Neural progenitor cell (in vitro differentiated cells): ENCODE data around the gene B3GALT5.

ENCODE experiments used
- EZH2 ChIP-seq: fragments of 200-600 bp; sonication (generic); IDR thresholded peaks from 2 replicates; pipeline ENCODE4 v1.6.1; 2017; ENCODE audit warnings: antibody characterized with exemption, mild to moderate bottlenecking, moderate library complexity
- TF ChIP-seq, protein P1 (sequence below): fragments of 200-600 bp; sonication (generic); IDR thresholded peaks from 2 replicates; pipeline ENCODE4 v1.5.1; 2017; ENCODE audit warnings: antibody characterized with exemption, mild to moderate bottlenecking

DNA sequence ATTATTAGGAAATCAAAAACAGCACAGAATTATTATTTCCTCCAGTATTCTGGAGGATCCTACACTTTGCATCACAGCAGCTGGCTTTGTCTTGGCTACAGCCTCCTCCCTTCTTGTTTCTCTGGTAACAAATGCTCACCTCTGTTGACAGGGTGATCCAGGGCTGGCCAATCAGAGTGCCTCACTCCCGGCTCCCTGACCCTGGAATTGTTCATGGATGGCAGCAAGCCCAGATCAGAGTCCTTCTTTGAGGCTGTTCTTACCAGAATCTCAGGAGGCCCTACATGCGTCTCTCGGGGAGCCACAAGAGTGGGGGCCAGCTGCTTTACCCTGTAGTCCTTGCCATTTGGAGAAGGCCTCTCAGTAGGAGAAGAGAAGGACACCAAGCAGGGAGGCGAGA, 83.9 kb downstream of the B3GALT5 start:
- TF ChIP-seq, protein P1, sequence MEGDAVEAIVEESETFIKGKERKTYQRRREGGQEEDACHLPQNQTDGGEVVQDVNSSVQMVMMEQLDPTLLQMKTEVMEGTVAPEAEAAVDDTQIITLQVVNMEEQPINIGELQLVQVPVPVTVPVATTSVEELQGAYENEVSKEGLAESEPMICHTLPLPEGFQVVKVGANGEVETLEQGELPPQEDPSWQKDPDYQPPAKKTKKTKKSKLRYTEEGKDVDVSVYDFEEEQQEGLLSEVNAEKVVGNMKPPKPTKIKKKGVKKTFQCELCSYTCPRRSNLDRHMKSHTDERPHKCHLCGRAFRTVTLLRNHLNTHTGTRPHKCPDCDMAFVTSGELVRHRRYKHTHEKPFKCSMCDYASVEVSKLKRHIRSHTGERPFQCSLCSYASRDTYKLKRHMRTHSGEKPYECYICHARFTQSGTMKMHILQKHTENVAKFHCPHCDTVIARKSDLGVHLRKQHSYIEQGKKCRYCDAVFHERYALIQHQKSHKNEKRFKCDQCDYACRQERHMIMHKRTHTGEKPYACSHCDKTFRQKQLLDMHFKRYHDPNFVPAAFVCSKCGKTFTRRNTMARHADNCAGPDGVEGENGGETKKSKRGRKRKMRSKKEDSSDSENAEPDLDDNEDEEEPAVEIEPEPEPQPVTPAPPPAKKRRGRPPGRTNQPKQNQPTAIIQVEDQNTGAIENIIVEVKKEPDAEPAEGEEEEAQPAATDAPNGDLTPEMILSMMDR: no peak
- TF ChIP-seq EZH2: no peak
